Endothelial cell of umbilical vein (primary cell): ENCODE data around the gene STRN. TPM values are rescaled to one million over a fixed set of nuclear protein-coding genes. Genes with fewer than 3 reads are reported as not detected.

ENCODE experiments used
- BruUV-seq: library from RNA; stranded (reverse); fragments of 400-500 nt; replicated peaks from 2 replicates; lab custom pipeline; 2021; lab: Mats Ljungman, UMichigan
- CTCF ChIA-PET: fragments of 300-600, 350-600 bp; sonication (Branson Sonifier 250); formaldehyde crosslinking; loops from one replicate; lab custom pipeline; 2021; ENCODE audit warnings: antibody characterized with exemption, inconsistent platforms; lab: Charles Lee
- POLR2A ChIA-PET: fragments of 300-600, 350-600 bp; sonication (Branson Sonifier 250); formaldehyde crosslinking; loops from one replicate; lab custom pipeline; 2021; ENCODE audit warnings: antibody characterized with exemption, inconsistent platforms; lab: Charles Lee
- DNase-seq: peaks from one replicate; pipeline ENCODE4 v3.0.0-alpha.2; 2011; ENCODE audit warnings: low read depth, low spot score
- FAIRE-seq: peaks from 2 replicates; lab custom pipeline; 2011; peaks lifted over from hg19 to GRCh38; lab: Jason Lieb, UNC
- H2AFZ ChIP-seq: 2 replicates; pipeline ENCODE4 v1.6.0; 2012; ENCODE audit warnings: low read depth, low read length, control low read depth, inconsistent platforms
- H3K27ac ChIP-seq: 2 replicates; pipeline ENCODE4 v1.5.1; 2011; ENCODE audit warnings: low read depth, mild to moderate bottlenecking, control low read depth, low read length, moderate library complexity; ENCODE audit not compliant: insufficient read depth
- H3K27me3 ChIP-seq, 2 experiments: 2 replicates each; pipeline versions ENCODE4 v1.6.0 to v1.6.1; 2011; ENCODE audit warnings: low read length in 2 of 2, mixed read lengths in 1 of 2; ENCODE audit not compliant: control insufficient read depth in 2 of 2, insufficient read depth in 2 of 2
- H3K36me3 ChIP-seq, 2 experiments: 2 replicates in 1 of 2; 3 replicates in 1 of 2; pipeline ENCODE4 v1.5.1; 2011; ENCODE audit warnings: low read length in 2 of 2, mild to moderate bottlenecking in 1 of 2, moderate library complexity in 1 of 2; ENCODE audit not compliant: control insufficient read depth in 2 of 2, insufficient read depth in 2 of 2; ENCODE audit errors: extremely low read depth in 1 of 2
- H3K4me1 ChIP-seq: 3 replicates; pipeline ENCODE4 v1.5.1; 2011; ENCODE audit warnings: mild to moderate bottlenecking, low read length; ENCODE audit not compliant: control insufficient read depth, insufficient read depth; ENCODE audit errors: extremely low read depth
- H3K4me2 ChIP-seq: 2 replicates; pipeline ENCODE4 v1.6.1; 2011; ENCODE audit warnings: low read length, control low read depth, mixed read lengths; ENCODE audit not compliant: insufficient read depth
- H3K4me3 ChIP-seq, 3 experiments: fragments of 200-600 bp in 1 of 3; sonication (generic), shearing (Covaris generic) in 1 of 3; replicated peaks in 1 of 3; 2 replicates each; pipeline ENCODE4 v1.5.1; 2011 to 2016; ENCODE audit warnings: control low read depth in 3 of 3, low read length in 3 of 3, mild to moderate bottlenecking in 2 of 3, inconsistent platforms in 1 of 3, low read depth in 1 of 3, moderate library complexity in 1 of 3; ENCODE audit not compliant: insufficient read depth in 1 of 3
- H3K79me2 ChIP-seq: 2 replicates; pipeline ENCODE4 v1.6.0; 2012; ENCODE audit warnings: low read length, inconsistent platforms; ENCODE audit not compliant: control insufficient read depth, insufficient read depth
- H3K9ac ChIP-seq: replicated peaks from 2 replicates; pipeline ENCODE3; 2011; ENCODE audit warnings: low read length, control low read depth; ENCODE audit not compliant: insufficient read depth; ENCODE audit errors: extremely low read depth
- H3K9me1 ChIP-seq: replicated peaks from 3 replicates; pipeline ENCODE4 v1.6.0; 2011; ENCODE audit warnings: mild to moderate bottlenecking, low read length; ENCODE audit not compliant: control insufficient read depth, insufficient read depth; ENCODE audit errors: extremely low read depth
- H3K9me3 ChIP-seq: replicated peaks from 2 replicates; pipeline ENCODE4 v1.5.1; 2012; ENCODE audit warnings: low read length, inconsistent platforms; ENCODE audit not compliant: control insufficient read depth, insufficient read depth
- H4K20me1 ChIP-seq: replicated peaks from 2 replicates; pipeline ENCODE3; 2011; ENCODE audit warnings: mild to moderate bottlenecking, low read length; ENCODE audit not compliant: control insufficient read depth, insufficient read depth; ENCODE audit errors: extremely low read depth
- EZH2 ChIP-seq: IDR thresholded peaks from 2 replicates; pipeline ENCODE4 v1.6.1; 2012; ENCODE audit warnings: borderline replicate concordance, low read depth, mild to moderate bottlenecking, moderate library complexity, low read length, inconsistent platforms; ENCODE audit not compliant: severe bottlenecking
- FOS ChIP-seq: IDR thresholded peaks from 2 replicates; pipeline ENCODE4 v1.6.1; 2011; ENCODE audit warnings: mild to moderate bottlenecking, low read length, moderate library complexity, borderline replicate concordance; ENCODE audit not compliant: insufficient read depth
- GATA2 ChIP-seq: IDR thresholded peaks from 2 replicates; pipeline ENCODE4 v1.7.0; 2011; ENCODE audit warnings: low read depth, mild to moderate bottlenecking, moderate library complexity, mixed read lengths, low read length; ENCODE audit not compliant: insufficient read length, insufficient read depth
- JUN ChIP-seq: IDR thresholded peaks from 2 replicates; pipeline ENCODE4 v1.6.1; 2011; ENCODE audit warnings: borderline replicate concordance, low read depth; ENCODE audit not compliant: insufficient read length, insufficient read depth
- MYC ChIP-seq: IDR thresholded peaks from one replicate; pipeline ENCODE4 v1.6.1; 2011; ENCODE audit warnings: mild to moderate bottlenecking, low read depth, low read length
- POLR2A ChIP-seq: IDR thresholded peaks from 2 replicates; pipeline ENCODE4 v1.6.1; 2012; ENCODE audit warnings: low read depth, mild to moderate bottlenecking, control low read depth, low read length
- POLR2AphosphoS5 ChIP-seq: IDR thresholded peaks from 2 replicates; pipeline ENCODE4 v1.6.1; 2012; ENCODE audit warnings: low read depth, mild to moderate bottlenecking, control low read depth, low read length, moderate library complexity; ENCODE audit not compliant: insufficient read depth
- dilution Hi-C: fragments of 300-500 bp; cut with MboI; formaldehyde crosslinking; loops from one replicate; pipeline ENCODE4 v1.15.0; 2019; ENCODE audit warnings: low sequenced_read_pairs; ENCODE audit not compliant: extremely low pct_ligation_motif_present
- intact Hi-C: fragments of 100-400 bp; cut with micrococcal nuclease; formaldehyde crosslinking; loops from one replicate; pipeline ENCODE4 v1.10.0; 2022
- polyA plus RNA-seq, 4 experiments: library from polyadenylated mRNA; depleted of rRNA in 3 of 4; stranded (reverse) in 3 of 4; unstranded in 1 of 4; fragments of >200 nt; gene quantifications; 2 replicates each; pipeline versions ENCODE4 v1.2.1 to v1.2.3, GENCODE V29; 2011 to 2012; ENCODE audit warnings: missing spikeins in 1 of 4
- total RNA-seq: library from RNA; stranded (reverse); gene quantifications from 2 replicates; pipeline ENCODE4 v1.2.3, GENCODE V29; 2021
- TF ChIP-seq, protein P1 (sequence below), 2 donors: IDR thresholded peaks; 1 replicate in 1 of 2; 2 replicates in 1 of 2; pipeline ENCODE4 v1.5.1; 2011; ENCODE audit warnings: low read length in 2 of 2, mild to moderate bottlenecking in 2 of 2, moderate library complexity in 2 of 2, control low read depth in 1 of 2, inconsistent platforms in 1 of 2, low read depth in 1 of 2; ENCODE audit not compliant: insufficient read depth in 1 of 2; ENCODE audit errors: extremely low read depth in 1 of 2
- TF ChIP-seq, protein P2 (sequence below): IDR thresholded peaks from 2 replicates; pipeline ENCODE4 v1.6.1; 2011; ENCODE audit not compliant: insufficient read depth, insufficient read length

STRN gene
- total and polyA plus RNA-seq, 2 donors (not counting 3 experiments of a cell fraction or from before 2014, with no cell fraction given), result 6.7 to 33.4 TPM

DNA sequence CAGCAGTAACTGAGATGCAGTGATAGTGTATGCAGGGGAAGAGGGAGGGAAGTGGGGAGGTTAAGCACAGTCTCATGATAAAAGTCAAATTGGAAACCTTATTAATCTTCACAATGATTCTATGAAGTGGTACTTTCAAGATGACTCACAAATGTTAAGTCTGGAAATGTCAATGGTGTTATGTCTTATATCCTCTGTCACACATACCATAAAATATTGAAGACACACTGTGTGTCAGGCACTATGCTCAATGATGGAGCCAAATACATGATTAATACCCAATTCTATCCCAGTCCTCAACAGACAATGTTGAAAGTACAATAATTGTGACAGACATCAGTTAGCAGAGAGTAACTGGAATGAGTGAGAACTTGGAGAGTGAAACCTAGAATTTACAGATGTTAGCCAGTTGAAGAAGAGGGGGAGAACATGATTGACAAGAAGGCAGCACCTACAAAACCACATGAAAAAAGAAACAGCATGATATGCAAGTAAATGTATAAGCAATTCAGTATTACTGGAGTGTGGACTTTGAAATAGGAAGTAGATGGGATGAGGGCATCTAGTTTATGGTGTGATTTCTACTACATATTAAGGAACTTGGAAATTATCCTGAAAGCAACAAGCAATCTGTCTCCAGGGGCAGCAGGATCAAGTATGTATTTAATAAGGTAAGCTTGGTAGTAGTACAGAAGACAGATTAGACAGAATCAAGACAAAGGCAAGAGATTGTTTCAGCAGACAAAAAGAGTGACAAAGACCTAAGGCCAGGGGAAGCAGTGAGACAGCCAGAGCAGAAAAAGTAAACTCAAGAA, 107.6 kb downstream of the STRN start:
- dilution Hi-C loops (no loop called here), intact Hi-C loops (no loop called here)
- H3K9ac ChIP-seq, result no peak overlapping the region
- no peak overlapping the region for H3K27ac ChIP-seq
- no peak for FAIRE-seq
- no peaks in the 10 kb centered on the region for H3K4me1 ChIP-seq
- H3K36me3 ChIP-seq, result peaks cover 0 to 5% of the 10 kb centered on the region in 2 experiments
- no peak overlapping the region for H2AFZ ChIP-seq
- no peaks in the 10 kb centered on the region for H3K9me1 ChIP-seq
- ChIA-PET CTCF (no interaction called here), POLR2A (no interaction called here)
- no TSS peak for BruUV-seq
- peaks cover 2% of the 10 kb centered on the region for H4K20me1 ChIP-seq
- TF ChIP-seq FOS (no peak), JUN (no peak), EZH2 (no peak), POLR2AphosphoS5 (no peak), MYC (no peak), POLR2A (no peak), GATA2 (no peak)
- TF ChIP-seq, protein P1, sequence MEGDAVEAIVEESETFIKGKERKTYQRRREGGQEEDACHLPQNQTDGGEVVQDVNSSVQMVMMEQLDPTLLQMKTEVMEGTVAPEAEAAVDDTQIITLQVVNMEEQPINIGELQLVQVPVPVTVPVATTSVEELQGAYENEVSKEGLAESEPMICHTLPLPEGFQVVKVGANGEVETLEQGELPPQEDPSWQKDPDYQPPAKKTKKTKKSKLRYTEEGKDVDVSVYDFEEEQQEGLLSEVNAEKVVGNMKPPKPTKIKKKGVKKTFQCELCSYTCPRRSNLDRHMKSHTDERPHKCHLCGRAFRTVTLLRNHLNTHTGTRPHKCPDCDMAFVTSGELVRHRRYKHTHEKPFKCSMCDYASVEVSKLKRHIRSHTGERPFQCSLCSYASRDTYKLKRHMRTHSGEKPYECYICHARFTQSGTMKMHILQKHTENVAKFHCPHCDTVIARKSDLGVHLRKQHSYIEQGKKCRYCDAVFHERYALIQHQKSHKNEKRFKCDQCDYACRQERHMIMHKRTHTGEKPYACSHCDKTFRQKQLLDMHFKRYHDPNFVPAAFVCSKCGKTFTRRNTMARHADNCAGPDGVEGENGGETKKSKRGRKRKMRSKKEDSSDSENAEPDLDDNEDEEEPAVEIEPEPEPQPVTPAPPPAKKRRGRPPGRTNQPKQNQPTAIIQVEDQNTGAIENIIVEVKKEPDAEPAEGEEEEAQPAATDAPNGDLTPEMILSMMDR (IDR thresholded peaks at IDR 0.05; ENCODE audit: extremely low read depth in 1 of 2, insufficient read depth in 1 of 2, low read depth in 1 of 2, low read length in 2 of 2), result no peak
- TF ChIP-seq, protein P2, sequence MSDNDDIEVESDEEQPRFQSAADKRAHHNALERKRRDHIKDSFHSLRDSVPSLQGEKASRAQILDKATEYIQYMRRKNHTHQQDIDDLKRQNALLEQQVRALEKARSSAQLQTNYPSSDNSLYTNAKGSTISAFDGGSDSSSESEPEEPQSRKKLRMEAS, result no peak
- H3K79me2 ChIP-seq, result no peaks in the 10 kb centered on the region
- peak; percentile 6 for DNase-seq
- no peak overlapping the region for H3K4me3 ChIP-seq
- no peaks in the 10 kb centered on the region for H3K9me3 ChIP-seq
- H3K4me2 ChIP-seq, result no peak overlapping the region
- H3K27me3 ChIP-seq, result no peaks in the 10 kb centered on the region
